ENCODE results near the gene CTSG. TPM values are rescaled to one million over a fixed set of nuclear protein-coding genes. Genes with fewer than 3 reads are reported as not detected.

Gene CTSG
- total RNA-seq, 1 experiment from 2014 or later: not detected

GRCh38 chr14:24566318-24566717, 9.7 kb downstream of the CTSG start:
- peaks cover 7% of the 10 kb centered on the region for H3K4me1 Mint-ChIP-seq (ENCODE audit: low read depth, unreplicated experiment)
- no peak for TF ChIP-seq CTCF (IDR thresholded peaks at IDR 0.05; ENCODE audit: insufficient read depth in 1 of 2, low read depth in 1 of 2, low read length in 1 of 2, severe bottlenecking in 1 of 2, unreplicated experiment in 1 of 2)
- peaks cover 6% of the 10 kb centered on the region for H3K4me1 ChIP-seq
- H3K27ac Mint-ChIP-seq (ENCODE audit: unreplicated experiment): no peak overlapping the region
- H3K4me3 ChIP-seq (ENCODE audit: low read depth, low read length): no peak overlapping the region
- ChIA-PET POLR2A (no interaction called here), CTCF (no interaction called here)
- intact Hi-C loops (cut with micrococcal nuclease; ENCODE audit: unreplicated experiment): no loop called here
- peaks cover 10% of the 10 kb centered on the region; the same call in 1 of the 2 replicates for H3K9me3 ChIP-seq
- no peak for DNase-seq
- no peaks in the 10 kb centered on the region for H3K27me3 ChIP-seq (replicated peaks; ENCODE audit: control insufficient read depth, insufficient read depth, low read length)
- peaks cover 10% of the 10 kb centered on the region for H3K27me3 Mint-ChIP-seq (ENCODE audit: insufficient read depth, unreplicated experiment)
- BruUV-seq (replicated peaks): no TSS peak
- no peaks in the 10 kb centered on the region for H3K36me3 ChIP-seq (ENCODE audit: control insufficient read depth, insufficient read depth, low read length)
- peaks cover 16% of the 10 kb centered on the region for H3K9me3 Mint-ChIP-seq (ENCODE audit: unreplicated experiment)
- H3K4me3 Mint-ChIP-seq (ENCODE audit: unreplicated experiment): no peak overlapping the region
- H3K36me3 Mint-ChIP-seq (ENCODE audit: insufficient read depth, unreplicated experiment): peaks cover 4% of the 10 kb centered on the region

- DNase-seq: no peak
- Histone ChIP-seq H3K36me3 (ENCODE audit: control insufficient read depth, insufficient read depth, low read length) (no peaks in the 10 kb centered on the region), H3K4me3 (ENCODE audit: low read depth, low read length) (no peak overlapping the region), H3K4me1 (peaks cover 6% of the 10 kb centered on the region), H3K9me3 (peaks cover 10% of the 10 kb centered on the region; the same call in 1 of the 2 replicates), H3K27me3 (replicated peaks; ENCODE audit: control insufficient read depth, insufficient read depth, low read length) (no peaks in the 10 kb centered on the region)
- Mint-ChIP-seq H3K36me3 (ENCODE audit: insufficient read depth, unreplicated experiment) (peaks cover 4% of the 10 kb centered on the region), H3K4me3 (ENCODE audit: unreplicated experiment) (no peak overlapping the region), H3K4me1 (ENCODE audit: low read depth, unreplicated experiment) (peaks cover 7% of the 10 kb centered on the region), H3K27ac (ENCODE audit: unreplicated experiment) (no peak overlapping the region), H3K27me3 (ENCODE audit: insufficient read depth, unreplicated experiment) (peaks cover 8% of the 10 kb centered on the region), H3K9me3 (ENCODE audit: unreplicated experiment) (peaks cover 16% of the 10 kb centered on the region)
- BruUV-seq (replicated peaks): no TSS peak
- CTCF ChIA-PET: no interaction called here
- intact Hi-C loops (cut with micrococcal nuclease; ENCODE audit: unreplicated experiment): no loop called here
- POLR2A ChIA-PET: no interaction called here
- no peak for TF ChIP-seq CTCF (IDR thresholded peaks at IDR 0.05; ENCODE audit: insufficient read depth in 1 of 2, low read depth in 1 of 2, low read length in 1 of 2, severe bottlenecking in 1 of 2, unreplicated experiment in 1 of 2)
Measured at GRCh38 chr14:24565766-24566165, 10.3 kb downstream of the CTSG start.

- H3K9me3 ChIP-seq: peaks cover 7% of the 10 kb centered on the region; the same call in 1 of the 2 replicates
- H3K36me3 Mint-ChIP-seq (ENCODE audit: insufficient read depth, unreplicated experiment): peaks cover 4% of the 10 kb centered on the region
- H3K27me3 Mint-ChIP-seq (ENCODE audit: insufficient read depth, unreplicated experiment): peaks cover 3% of the 10 kb centered on the region
- H3K4me3 ChIP-seq (ENCODE audit: low read depth, low read length): no peak overlapping the region
- H3K27me3 ChIP-seq (replicated peaks; ENCODE audit: control insufficient read depth, insufficient read depth, low read length): no peaks in the 10 kb centered on the region
- BruUV-seq (replicated peaks): no TSS peak
- DNase-seq: no peak
- ChIA-PET POLR2A (no interaction called here), CTCF (no interaction called here)
- TF ChIP-seq CTCF (IDR thresholded peaks at IDR 0.05; ENCODE audit: insufficient read depth in 1 of 2, low read depth in 1 of 2, low read length in 1 of 2, severe bottlenecking in 1 of 2, unreplicated experiment in 1 of 2): no peak
- no peak overlapping the region for H3K4me3 Mint-ChIP-seq (ENCODE audit: unreplicated experiment)
- H3K36me3 ChIP-seq (ENCODE audit: control insufficient read depth, insufficient read depth, low read length): no peaks in the 10 kb centered on the region
- H3K27ac Mint-ChIP-seq (ENCODE audit: unreplicated experiment): no peak overlapping the region
- intact Hi-C loops (cut with micrococcal nuclease; ENCODE audit: unreplicated experiment): no loop called here
- H3K4me1 Mint-ChIP-seq (ENCODE audit: low read depth, unreplicated experiment): peaks cover 7% of the 10 kb centered on the region
- peaks cover 12% of the 10 kb centered on the region for H3K9me3 Mint-ChIP-seq (ENCODE audit: unreplicated experiment)
- peaks cover 6% of the 10 kb centered on the region for H3K4me1 ChIP-seq
Measured at GRCh38 chr14:24563505-24563904, 12.5 kb downstream of the CTSG start.
